ENCODE data around the gene AKR1C4. TPM values are rescaled to one million over a fixed set of nuclear protein-coding genes. Genes with fewer than 3 reads are reported as not detected.
"Not testable (repeated sequence)": the region's sequence is repeated elsewhere in the genome, so short reads cannot be mapped to it uniquely, and the experiment has no call there.

The AKR1C4 gene
- total and polyA plus RNA-seq, 2 experiments from 2014 or later: 0.40 to 1.7 TPM

DNA sequence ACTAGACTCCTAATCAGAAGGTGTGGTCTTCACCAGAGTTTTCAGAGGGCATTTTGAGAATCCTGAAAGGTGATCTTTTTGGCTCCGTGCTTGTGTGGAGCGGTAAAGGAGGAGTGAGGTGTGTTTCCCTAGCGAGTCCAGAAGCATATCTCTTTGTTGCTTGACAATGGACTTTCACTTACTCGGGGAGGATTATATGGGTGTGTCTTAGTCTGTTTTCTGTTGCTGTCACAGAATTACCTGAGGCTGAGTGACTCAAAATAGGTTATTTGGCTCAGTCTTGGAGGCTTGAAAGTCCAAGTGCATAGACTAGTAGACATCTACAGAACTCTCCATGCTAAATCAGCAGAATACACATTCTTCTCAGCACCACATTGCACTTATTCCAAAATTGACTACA, 57.9 kb downstream of the AKR1C4 start:
- no peaks in the 10 kb centered on the region for H4K20me1 ChIP-seq (ENCODE audit: insufficient read depth, poor library complexity, severe bottlenecking)
- no peak overlapping the region for H3K4me3 ChIP-seq
- TF ChIP-seq CTCF (IDR thresholded peaks at IDR 0.05; ENCODE audit: poor library complexity) (no peak), EZH2phosphoT487 (IDR thresholded peaks at IDR 0.05; ENCODE audit: low read depth, severe bottlenecking, unreplicated experiment) (no peak), EZH2 (IDR thresholded peaks at IDR 0.05; ENCODE audit: borderline replicate concordance) (no peak)
- no peaks in the 10 kb centered on the region for H3K36me3 ChIP-seq (replicated peaks; ENCODE audit: insufficient read depth, low read depth)
- no peak overlapping the region for H3K4me2 ChIP-seq
- H2AFZ ChIP-seq: no peak overlapping the region
- no peaks in the 10 kb centered on the region for H3K4me1 ChIP-seq (ENCODE audit: insufficient read depth)
- no peaks in the 10 kb centered on the region for H3K79me2 ChIP-seq
- DNase-seq (ENCODE audit: low spot score): no peak
- no peaks in the 10 kb centered on the region for H3K9me3 ChIP-seq (ENCODE audit: low read depth)
- no peaks in the 10 kb centered on the region for H3K27me3 ChIP-seq
- no peaks in the 10 kb centered on the region for H3K9me2 ChIP-seq (replicated peaks; ENCODE audit: insufficient read depth)
- 81% methylated on average over 4 of the region's 4 CpGs for WGBS (ENCODE audit: low lambda C conversion rate, missing lambda C conversion rate)
- no peak overlapping the region for H3K27ac ChIP-seq

GRCh38 chr10:5257768-5258167, 61.1 kb downstream of the AKR1C4 start:
- not testable (repeated sequence) for DNase-seq (ENCODE audit: low spot score); H3K4me2 ChIP-seq; H4K20me1 ChIP-seq (ENCODE audit: insufficient read depth, poor library complexity, severe bottlenecking); H3K9me3 ChIP-seq (ENCODE audit: low read depth); H3K27ac ChIP-seq; H3K27me3 ChIP-seq; H3K9me2 ChIP-seq (replicated peaks; ENCODE audit: insufficient read depth); H3K79me2 ChIP-seq; H3K4me1 ChIP-seq (ENCODE audit: insufficient read depth); H2AFZ ChIP-seq; H3K36me3 ChIP-seq (replicated peaks; ENCODE audit: insufficient read depth, low read depth); H3K4me3 ChIP-seq
- 83% methylated on average over 3 of the region's 3 CpGs for WGBS (ENCODE audit: low lambda C conversion rate, missing lambda C conversion rate)

DNA sequence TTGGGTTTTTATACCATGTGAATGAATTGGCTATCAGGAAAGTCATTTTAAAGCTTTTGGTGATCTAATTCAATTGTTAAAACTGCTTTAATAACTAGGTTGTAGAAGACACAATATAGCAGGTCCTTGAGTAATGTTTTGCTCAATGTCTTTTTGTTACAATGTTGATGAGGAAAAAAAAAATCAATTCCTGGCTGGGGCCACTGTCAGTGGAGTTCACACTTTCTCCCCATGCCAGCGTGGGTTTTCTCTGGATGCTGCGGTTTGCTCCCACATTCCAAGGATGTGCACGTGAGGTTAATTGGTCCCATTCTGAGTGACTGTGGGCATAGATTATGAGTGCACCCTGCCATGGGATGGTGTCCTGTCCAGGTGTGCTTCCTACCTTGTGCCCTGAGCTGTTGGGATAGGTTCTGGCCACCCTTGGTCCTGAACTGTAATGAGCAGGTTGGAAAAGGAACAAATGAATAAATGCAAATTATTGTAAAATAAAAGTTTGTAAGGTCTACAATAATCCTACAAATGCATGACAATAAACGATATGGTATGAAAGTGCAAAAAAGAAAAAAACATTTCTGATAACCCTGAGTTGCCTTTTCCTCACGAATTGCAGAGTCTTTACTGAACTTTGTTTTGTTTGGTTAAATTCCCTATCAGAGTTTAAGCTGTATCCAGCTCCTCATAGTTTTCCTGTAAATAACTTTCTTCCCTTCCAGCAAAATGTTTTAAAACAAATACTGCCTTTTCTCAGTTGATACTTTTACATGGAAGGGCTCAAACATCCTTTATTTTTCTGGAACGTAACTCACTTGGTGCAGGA, 62.7 kb downstream of the AKR1C4 start:
- WGBS (ENCODE audit: low lambda C conversion rate, missing lambda C conversion rate): 81% methylated on average over 6 of the region's 6 CpGs
- Histone ChIP-seq H3K4me1 (ENCODE audit: insufficient read depth) (no peaks in the 10 kb centered on the region), H3K9me2 (replicated peaks; ENCODE audit: insufficient read depth) (no peaks in the 10 kb centered on the region), H3K4me3 (no peak overlapping the region), H3K79me2 (no peaks in the 10 kb centered on the region), H3K27me3 (no peaks in the 10 kb centered on the region), H2AFZ (no peak overlapping the region), H3K27ac (no peak overlapping the region), H3K36me3 (replicated peaks; ENCODE audit: insufficient read depth, low read depth) (no peaks in the 10 kb centered on the region), H3K4me2 (no peak overlapping the region), H3K9me3 (ENCODE audit: low read depth) (peaks cover 8% of the 10 kb centered on the region), H4K20me1 (ENCODE audit: insufficient read depth, poor library complexity, severe bottlenecking) (no peaks in the 10 kb centered on the region)
- TF ChIP-seq CTCF (IDR thresholded peaks at IDR 0.05; ENCODE audit: poor library complexity): no peak
- no peak for TF ChIP-seq EZH2phosphoT487 (IDR thresholded peaks at IDR 0.05; ENCODE audit: low read depth, severe bottlenecking, unreplicated experiment)
- no peak for TF ChIP-seq EZH2 (IDR thresholded peaks at IDR 0.05; ENCODE audit: borderline replicate concordance)
- no peak for DNase-seq (ENCODE audit: low spot score)

- Histone ChIP-seq H3K79me2 (no peaks in the 10 kb centered on the region), H3K9me3 (ENCODE audit: low read depth) (peaks cover 9% of the 10 kb centered on the region), H4K20me1 (ENCODE audit: insufficient read depth, poor library complexity, severe bottlenecking) (no peaks in the 10 kb centered on the region), H3K36me3 (replicated peaks; ENCODE audit: insufficient read depth, low read depth) (no peaks in the 10 kb centered on the region), H2AFZ (no peak overlapping the region), H3K4me2 (no peak overlapping the region), H3K27ac (no peak overlapping the region), H3K4me1 (ENCODE audit: insufficient read depth) (no peaks in the 10 kb centered on the region), H3K9me2 (replicated peaks; ENCODE audit: insufficient read depth) (no peaks in the 10 kb centered on the region), H3K4me3 (no peak overlapping the region), H3K27me3 (no peaks in the 10 kb centered on the region)
- DNase-seq (ENCODE audit: low spot score): no peak
- TF ChIP-seq CTCF (IDR thresholded peaks at IDR 0.05; ENCODE audit: poor library complexity) (no peak), EZH2phosphoT487 (IDR thresholded peaks at IDR 0.05; ENCODE audit: low read depth, severe bottlenecking, unreplicated experiment) (no peak), EZH2 (IDR thresholded peaks at IDR 0.05; ENCODE audit: borderline replicate concordance) (no peak)
- WGBS (ENCODE audit: low lambda C conversion rate, missing lambda C conversion rate): 86% methylated on average over 5 of the region's 5 CpGs
Observed at GRCh38 chr10:5259952-5260578, 63.4 kb downstream of the AKR1C4 start.

Measured in hepatocyte (in vitro differentiated cells).